Osteoblast (primary cell): ENCODE measurements around the gene NMNAT2. TPM values are rescaled to one million over a fixed set of nuclear protein-coding genes. Genes with fewer than 3 reads are reported as not detected.

ENCODE experiments used
- DNase-seq: peaks from one replicate; pipeline ENCODE4 v3.0.0; 2011; ENCODE audit warnings: low spot score, mixed read lengths; ENCODE audit not compliant: insufficient read length; ENCODE audit errors: missing footprints
- H2AFZ ChIP-seq: 2 replicates; pipeline ENCODE4 v1.6.0; 2011; ENCODE audit warnings: mild to moderate bottlenecking, low read length
- H3K27ac ChIP-seq: 2 replicates; pipeline ENCODE4 v1.5.1; 2011; ENCODE audit warnings: mild to moderate bottlenecking, low read depth, low read length, moderate library complexity
- H3K27me3 ChIP-seq: 2 replicates; pipeline ENCODE4 v1.6.0; 2012; ENCODE audit warnings: mild to moderate bottlenecking, control low read depth, inconsistent platforms, low read length, moderate library complexity; ENCODE audit not compliant: insufficient read depth
- H3K36me3 ChIP-seq: 2 replicates; pipeline ENCODE4 v1.5.1; 2011; ENCODE audit warnings: mild to moderate bottlenecking, low read length, control low read depth, moderate library complexity; ENCODE audit not compliant: insufficient read depth
- H3K4me1 ChIP-seq: 2 replicates; pipeline ENCODE4 v1.5.1; 2011; ENCODE audit warnings: mild to moderate bottlenecking, low read length, control low read depth, moderate library complexity; ENCODE audit not compliant: insufficient read depth
- H3K4me2 ChIP-seq: 2 replicates; pipeline ENCODE4 v1.6.0; 2011; ENCODE audit warnings: mild to moderate bottlenecking, low read length; ENCODE audit not compliant: insufficient read depth
- H3K4me3 ChIP-seq: fragments of 200-600 bp; sonication (generic); 3 replicates; pipeline ENCODE4 v1.5.1; 2012; ENCODE audit warnings: mild to moderate bottlenecking, low read length, inconsistent platforms; ENCODE audit not compliant: insufficient read depth
- H3K79me2 ChIP-seq: 2 replicates; pipeline ENCODE4 v1.6.0; 2012; ENCODE audit warnings: mild to moderate bottlenecking, low read length, control low read depth, inconsistent platforms; ENCODE audit not compliant: insufficient read depth
- H3K9me3 ChIP-seq: 2 replicates; pipeline ENCODE4 v1.5.1; 2011; ENCODE audit warnings: low read depth, low read length, control low read depth
- H4K20me1 ChIP-seq: 2 replicates; pipeline ENCODE4 v1.6.0; 2012; ENCODE audit warnings: mild to moderate bottlenecking, low read length, control low read depth; ENCODE audit not compliant: insufficient read depth
- total RNA-seq: library from RNA; depleted of rRNA; stranded (reverse); fragments of >200 nt; gene quantifications from 2 replicates; pipeline ENCODE4 v1.2.3, GENCODE V29; 2012
- TF ChIP-seq, protein P1 (sequence below): IDR thresholded peaks from 2 replicates; pipeline ENCODE4 v1.5.1; 2011; ENCODE audit warnings: mild to moderate bottlenecking, low read depth, low read length, moderate library complexity; ENCODE audit errors: extremely low read depth

Gene NMNAT2
- total RNA-seq, 1 donor, result 2.5 TPM

DNA sequence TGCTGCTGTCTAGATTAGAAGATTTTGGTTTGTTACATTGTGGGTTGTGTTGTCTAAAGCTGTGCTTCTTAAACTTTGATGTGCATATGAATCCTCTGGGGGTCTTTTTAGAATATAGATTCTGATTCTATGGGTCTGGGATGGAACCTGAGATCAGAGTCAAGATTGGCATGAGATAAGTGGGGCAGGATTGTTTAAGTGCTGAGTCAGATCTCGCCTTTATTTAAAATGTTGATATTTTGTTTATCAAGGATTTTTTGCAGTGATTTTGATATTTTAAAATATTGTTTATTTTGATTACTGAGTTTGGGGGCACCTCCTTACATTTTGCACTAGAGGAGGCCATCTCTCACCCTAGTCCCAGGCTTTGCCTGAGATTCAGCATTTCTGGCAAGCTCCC is 117.4 kb downstream of the NMNAT2 start:
- Histone ChIP-seq H3K79me2 (no peaks in the 10 kb centered on the region), H3K4me1 (peaks cover 11% of the 10 kb centered on the region), H3K4me2 (no peak overlapping the region), H3K4me3 (no peak overlapping the region), H3K27me3 (no peaks in the 10 kb centered on the region), H2AFZ (no peak overlapping the region), H3K36me3 (no peaks in the 10 kb centered on the region), H4K20me1 (no peaks in the 10 kb centered on the region), H3K9me3 (no peaks in the 10 kb centered on the region), H3K27ac (no peak overlapping the region)
- DNase-seq, result no peak
- TF ChIP-seq, protein P1, sequence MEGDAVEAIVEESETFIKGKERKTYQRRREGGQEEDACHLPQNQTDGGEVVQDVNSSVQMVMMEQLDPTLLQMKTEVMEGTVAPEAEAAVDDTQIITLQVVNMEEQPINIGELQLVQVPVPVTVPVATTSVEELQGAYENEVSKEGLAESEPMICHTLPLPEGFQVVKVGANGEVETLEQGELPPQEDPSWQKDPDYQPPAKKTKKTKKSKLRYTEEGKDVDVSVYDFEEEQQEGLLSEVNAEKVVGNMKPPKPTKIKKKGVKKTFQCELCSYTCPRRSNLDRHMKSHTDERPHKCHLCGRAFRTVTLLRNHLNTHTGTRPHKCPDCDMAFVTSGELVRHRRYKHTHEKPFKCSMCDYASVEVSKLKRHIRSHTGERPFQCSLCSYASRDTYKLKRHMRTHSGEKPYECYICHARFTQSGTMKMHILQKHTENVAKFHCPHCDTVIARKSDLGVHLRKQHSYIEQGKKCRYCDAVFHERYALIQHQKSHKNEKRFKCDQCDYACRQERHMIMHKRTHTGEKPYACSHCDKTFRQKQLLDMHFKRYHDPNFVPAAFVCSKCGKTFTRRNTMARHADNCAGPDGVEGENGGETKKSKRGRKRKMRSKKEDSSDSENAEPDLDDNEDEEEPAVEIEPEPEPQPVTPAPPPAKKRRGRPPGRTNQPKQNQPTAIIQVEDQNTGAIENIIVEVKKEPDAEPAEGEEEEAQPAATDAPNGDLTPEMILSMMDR, result no peak

DNA sequence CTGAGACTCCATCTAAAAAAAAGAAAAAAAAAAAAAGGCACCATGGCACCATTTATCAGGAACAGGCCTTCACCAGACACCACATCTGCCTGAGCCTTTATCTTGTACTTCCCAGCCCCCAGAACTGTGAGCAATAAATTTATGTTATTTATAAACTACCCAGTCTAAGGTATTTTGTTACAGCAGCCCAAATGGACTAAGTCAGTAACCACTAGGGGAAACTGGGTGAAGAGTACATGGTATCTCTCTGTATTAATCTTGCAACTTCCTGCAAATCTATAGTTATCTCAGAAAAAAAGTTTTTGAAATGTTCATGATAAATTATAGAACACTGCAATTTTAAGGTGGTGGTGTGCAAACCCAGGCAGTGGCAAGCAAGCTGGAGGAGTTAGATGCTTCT is 117.8 kb downstream of the NMNAT2 start:
- no peak for DNase-seq
- TF ChIP-seq, protein P1, result no peak
- Histone ChIP-seq H2AFZ (no peak overlapping the region), H3K9me3 (no peaks in the 10 kb centered on the region), H4K20me1 (no peaks in the 10 kb centered on the region), H3K27me3 (no peaks in the 10 kb centered on the region), H3K27ac (no peak overlapping the region), H3K79me2 (no peaks in the 10 kb centered on the region), H3K4me3 (no peak overlapping the region), H3K4me1 (peaks cover 11% of the 10 kb centered on the region), H3K4me2 (no peak overlapping the region), H3K36me3 (no peaks in the 10 kb centered on the region)

DNA sequence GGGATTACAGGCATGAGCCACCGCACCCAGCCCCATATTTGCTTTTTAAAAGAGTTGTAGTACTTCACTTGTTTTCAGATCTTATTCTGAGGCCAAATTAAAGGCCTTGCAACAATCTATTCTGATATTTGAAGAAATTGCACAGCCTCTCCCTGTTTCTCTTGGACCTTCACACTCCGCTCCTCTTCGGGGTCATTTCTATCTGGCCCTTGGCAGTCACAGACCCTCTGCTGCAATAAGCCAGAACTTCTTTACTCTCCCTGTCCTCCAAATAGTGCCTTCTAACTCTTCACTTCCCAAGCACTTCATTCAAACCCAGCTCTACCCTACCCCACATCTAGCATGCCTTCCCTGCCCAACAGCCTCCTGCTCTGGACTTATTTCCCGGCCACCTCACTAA is 121.4 kb downstream of the NMNAT2 start:
- Histone ChIP-seq H3K4me1 (peaks cover 8% of the 10 kb centered on the region), H3K4me2 (no peak overlapping the region), H4K20me1 (no peaks in the 10 kb centered on the region), H3K27ac (no peak overlapping the region), H3K36me3 (no peaks in the 10 kb centered on the region), H3K4me3 (no peak overlapping the region), H3K27me3 (no peaks in the 10 kb centered on the region), H3K9me3 (no peaks in the 10 kb centered on the region), H2AFZ (no peak overlapping the region), H3K79me2 (no peaks in the 10 kb centered on the region)
- TF ChIP-seq, protein P1, result no peak
- DNase-seq, result no peak

DNA sequence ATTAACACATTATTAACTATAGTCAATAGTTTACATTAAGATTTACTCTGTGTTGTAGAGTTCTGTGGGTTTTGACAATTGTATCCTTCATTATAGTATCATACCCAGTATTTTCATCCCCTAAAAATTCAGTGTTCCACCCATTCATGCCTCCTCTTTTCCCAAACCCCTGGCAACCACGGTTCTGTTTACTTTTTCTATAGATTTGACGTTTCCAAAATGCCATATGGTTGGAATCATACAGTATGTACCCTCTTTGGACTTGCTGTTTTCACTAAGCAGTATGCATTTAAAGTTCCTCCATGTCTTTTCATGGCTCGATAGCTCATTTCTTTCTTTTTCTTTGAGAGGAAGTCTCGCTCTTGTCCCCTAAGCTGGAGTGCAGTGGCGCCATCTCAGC is 122.7 kb downstream of the NMNAT2 start:
- Histone ChIP-seq H3K27ac (no peak overlapping the region), H3K79me2 (no peaks in the 10 kb centered on the region), H2AFZ (no peak overlapping the region), H3K27me3 (no peaks in the 10 kb centered on the region), H3K4me1 (peaks cover 15% of the 10 kb centered on the region), H3K4me2 (no peak overlapping the region), H3K9me3 (no peaks in the 10 kb centered on the region), H4K20me1 (no peaks in the 10 kb centered on the region), H3K36me3 (no peaks in the 10 kb centered on the region), H3K4me3 (no peak overlapping the region)
- TF ChIP-seq, protein P1, result no peak
- no peak for DNase-seq
